Suppressor macrophage (primary cell): Measurements from ENCODE around the gene TMA7.

Source experiments
- DNase-seq, 4 experiments: peaks; one replicate each; pipeline ENCODE4 v3.0.0-alpha.2; 2020 to 2022

TMA7 gene

DNA sequence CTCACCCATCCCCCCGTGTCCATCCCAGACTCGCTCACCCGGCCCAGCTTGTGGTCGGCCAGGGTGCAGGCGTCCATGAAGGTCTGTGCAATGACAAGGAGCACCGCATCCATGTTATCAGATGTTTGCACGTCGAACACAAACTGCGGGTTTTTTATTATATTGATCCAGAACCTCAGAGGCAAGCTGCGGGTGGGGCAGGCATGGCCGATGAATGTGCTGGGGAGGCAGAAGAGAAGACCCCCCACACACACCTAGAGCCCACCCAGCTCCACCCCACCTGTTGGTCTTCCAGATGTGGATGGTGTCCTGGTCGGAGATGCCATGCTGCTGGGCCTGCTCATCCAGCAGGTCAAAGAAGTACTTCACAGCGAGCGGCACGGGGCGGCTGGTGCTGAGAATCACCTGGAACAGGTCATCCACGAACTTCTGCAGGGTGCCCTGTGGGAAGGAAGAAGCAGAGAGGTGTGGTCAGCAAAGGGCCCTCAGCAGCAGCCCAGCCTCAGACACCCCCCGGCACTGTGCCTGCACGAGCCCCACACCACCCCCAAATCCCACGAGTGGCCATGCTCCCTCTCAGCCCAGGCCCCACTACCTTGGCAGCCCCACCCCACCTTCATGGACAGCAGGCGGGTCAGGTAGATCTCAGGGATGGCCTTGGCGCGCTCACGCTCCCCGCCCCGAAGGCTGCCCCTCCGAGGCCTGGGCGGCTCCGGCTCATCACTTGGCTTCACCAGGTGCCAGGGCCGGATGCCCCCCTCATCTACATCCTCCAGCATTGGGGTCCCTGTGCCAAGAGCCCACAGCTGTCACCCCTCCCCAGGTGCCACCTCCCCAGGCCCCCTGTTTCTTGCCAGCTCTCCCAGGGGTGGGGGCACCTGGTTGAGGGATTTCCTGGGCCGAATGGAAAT, 30.5 kb upstream of the TMA7 start:
- no peak for DNase-seq

- no peak for DNase-seq
Measured at GRCh38 chr3:48410205-48411040, 29.6 kb upstream of the TMA7 start.

DNA sequence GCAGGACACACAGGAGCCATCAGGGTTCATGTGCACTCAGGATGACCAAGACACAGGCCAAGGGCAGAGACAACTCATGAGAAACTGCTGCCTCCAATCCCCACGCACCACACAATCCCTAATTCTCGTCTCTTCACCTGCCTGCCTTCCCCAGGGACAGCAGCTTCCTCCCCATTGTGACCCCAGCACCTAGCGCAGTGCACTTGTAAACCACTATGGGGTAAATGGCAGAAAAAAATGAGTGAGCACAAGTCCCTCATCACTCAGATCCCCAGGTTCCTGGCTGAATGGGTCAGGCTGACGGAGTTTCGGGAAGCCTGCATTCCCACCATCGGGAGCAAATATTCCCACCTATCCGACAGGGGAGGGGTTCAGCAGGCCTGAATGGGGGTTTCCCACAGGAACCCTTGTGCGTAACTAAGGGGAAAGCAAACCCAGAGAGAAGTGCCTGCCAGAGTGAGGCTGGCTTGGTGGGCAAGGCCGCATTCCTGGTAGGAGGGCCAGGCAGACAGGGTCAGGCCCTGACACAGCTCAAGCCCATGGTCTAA, 28.9 kb upstream of the TMA7 start:
- DNase-seq, result no peak

DNA sequence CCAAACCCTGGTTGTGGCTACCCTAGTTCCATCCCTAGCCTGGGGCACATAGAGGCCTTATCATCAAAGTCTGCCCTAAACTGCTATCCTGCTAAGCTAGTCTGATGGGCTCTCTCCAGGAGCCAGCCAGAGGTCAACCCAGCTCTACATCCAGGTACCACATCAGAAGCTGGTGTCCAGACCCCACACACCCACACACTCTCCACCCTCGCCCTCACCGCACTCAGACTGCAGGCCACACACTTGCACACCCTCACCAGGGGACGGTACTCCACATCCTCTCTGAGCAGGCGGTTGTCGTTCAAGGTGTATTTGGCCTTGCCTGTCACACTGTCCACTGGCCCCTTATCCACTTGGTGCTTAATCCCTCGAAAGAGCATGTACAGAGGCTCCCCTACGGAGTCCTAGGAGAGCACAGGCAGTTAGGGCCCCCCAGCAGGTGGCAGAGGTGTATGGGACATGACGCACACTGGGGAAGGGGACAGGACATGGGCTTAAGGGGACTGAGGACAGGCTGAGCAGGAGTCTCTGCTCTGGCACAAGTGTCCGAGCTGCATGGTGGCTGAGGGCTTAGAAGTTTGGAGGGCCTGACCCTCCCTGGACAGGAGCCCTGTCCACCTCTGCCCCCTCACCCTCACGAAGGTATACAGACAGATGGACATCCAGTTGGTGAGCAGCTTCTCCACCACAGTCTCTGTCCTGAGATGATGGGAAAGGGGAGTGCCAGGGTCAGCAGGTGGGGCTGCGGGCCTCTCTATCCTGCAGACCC, 28.3 kb upstream of the TMA7 start:
- DNase-seq, result no peak

GRCh38 chr3:48412375-48413001, 27.6 kb upstream of the TMA7 start:
- DNase-seq, result no peak

DNA sequence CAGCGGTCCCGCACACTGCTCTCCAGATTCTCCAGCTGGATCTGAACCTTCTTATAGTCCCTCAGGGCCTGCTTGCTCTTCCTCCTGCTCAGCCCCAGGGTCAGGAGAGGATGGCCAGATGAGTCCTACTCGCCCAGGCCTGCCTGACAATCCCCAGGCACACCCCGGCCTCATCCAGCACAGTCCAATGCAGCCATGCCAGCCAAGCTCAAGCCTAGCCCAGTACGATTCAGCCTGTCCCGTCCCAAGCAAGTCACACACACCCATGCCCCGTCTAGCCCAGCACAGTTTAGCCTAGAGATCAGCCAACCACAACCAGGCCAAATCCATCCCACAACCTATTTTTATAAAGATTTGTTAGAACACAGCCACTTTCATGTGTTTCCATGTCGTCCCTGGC, 27.0 kb upstream of the TMA7 start:
- no peak for DNase-seq

- DNase-seq, result no peak
Measured at GRCh38 chr3:48413611-48414010, 26.4 kb upstream of the TMA7 start.

- DNase-seq, result no peak
Measured at GRCh38 chr3:48414376-48415250, 25.4 kb upstream of the TMA7 start.

DNA sequence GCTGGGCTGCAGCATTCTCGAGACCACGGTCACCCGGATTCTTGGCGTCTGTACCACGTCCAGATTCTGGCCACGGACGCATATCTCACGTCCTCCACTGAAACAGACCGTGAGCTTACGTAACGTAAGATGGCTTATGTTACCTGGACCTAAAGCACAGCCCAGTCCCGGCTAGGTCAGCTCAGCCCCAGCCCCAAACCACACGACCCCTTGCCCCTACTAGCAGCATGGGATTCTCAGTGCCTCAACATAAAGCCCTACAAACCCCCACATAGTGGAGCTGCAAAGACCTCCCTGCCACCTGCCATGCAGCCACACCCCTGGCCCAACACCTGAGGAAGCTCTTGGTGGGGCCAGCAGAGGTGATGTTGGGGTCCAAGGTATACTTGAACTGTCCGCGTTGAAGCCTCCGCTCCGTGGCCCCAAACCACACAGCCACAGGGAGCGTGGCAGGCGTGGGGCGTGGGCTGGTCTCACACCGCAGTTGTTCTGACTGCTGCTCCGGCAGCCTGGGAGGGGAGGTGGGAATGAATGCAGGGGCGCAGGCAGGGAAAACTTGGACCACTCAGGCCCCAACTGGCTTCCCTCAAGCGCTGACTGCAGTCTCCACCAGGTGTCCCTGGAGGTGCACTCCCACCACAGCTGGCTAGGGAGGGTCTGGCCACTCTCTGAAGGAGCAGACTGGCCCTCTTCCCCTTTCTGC, 24.7 kb upstream of the TMA7 start:
- no peak for DNase-seq

DNA sequence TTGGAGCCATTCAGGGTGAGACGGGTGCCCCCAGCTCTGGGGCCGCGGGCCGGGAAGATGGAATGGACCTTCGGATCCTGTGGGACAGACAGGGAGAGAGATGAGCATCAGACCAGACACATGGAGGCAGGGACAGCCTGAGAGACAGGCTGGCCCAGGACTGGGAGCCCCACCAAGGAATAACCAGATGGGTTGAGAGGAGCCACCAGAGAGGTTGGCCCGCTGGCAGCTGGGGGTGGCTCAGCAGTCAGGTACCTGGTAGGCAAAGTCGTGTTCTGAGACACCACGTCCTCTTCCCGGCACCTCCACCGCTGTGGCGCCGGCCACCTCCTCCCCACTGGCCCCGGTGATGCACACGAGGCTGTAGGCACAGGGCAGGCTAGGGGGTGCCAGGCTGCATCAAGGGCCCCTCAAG, 24.0 kb upstream of the TMA7 start:
- no peak for DNase-seq

DNA sequence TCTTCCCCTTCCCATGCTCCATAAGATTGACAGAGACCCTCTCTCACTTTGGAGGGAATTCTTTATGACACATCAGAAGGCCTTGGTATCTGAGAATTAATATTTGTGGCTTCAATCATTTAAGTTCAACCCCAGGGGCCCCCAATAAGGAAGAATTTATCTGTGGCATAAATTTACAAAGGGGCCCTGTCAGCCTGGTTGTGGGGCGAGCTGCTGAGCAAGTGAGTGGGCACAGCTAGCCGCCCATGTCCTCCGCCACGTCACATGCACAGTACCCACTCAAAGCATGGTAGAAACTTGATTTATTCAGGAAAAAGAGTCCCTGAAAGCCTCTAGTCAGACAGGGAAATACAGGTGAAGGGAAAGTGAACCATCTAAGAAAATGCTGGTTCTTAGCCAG, 23.5 kb upstream of the TMA7 start:
- no peak for DNase-seq

DNA sequence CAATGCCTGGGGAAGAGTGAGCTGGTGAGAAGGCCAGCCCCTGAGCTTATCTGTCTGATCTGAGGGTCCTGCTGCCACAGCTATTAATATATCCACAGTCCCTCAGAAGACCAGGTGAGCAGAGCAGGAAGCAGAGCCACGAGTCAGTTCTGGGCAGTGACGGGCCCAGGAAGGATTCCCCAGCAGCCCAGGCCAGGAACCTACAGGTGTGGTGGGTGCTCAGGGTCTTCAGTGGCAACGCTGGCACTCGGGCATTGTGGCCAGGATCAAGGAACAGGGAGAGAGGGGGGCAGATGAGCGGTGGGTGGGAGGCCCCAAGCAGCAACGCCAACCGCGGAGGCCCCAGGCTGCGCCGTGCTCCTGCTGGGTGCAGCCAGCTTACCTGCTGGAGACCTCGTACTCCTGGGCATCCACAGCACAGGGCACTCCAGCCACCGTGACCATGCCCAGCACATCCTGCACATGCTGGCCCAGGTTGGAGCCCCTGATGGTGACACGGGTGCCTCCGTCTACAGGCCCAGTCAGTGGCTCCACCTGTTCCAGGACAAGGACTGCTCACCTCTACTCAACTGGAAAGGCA, 22.4 kb upstream of the TMA7 start:
- no peak for DNase-seq

DNA sequence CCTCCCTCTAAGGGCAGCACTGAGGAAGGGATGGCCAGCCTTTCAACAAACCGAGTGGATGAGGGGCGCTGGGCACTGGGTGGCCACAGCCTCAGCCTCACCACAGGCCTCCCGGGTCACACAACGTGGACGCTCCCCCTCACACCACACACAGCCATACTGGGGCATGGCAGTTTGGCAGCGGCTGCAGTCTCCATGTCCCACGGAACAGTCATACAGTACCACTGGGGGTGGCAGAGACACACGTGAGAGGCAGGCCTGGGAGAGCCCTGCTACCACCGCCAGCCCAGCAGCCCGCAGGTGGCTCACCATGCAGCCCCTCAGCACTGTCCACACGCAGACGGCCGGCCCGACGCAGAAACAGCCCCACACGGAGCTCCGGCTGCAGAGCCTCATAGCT, 21.9 kb upstream of the TMA7 start:
- DNase-seq, result no peak

DNA sequence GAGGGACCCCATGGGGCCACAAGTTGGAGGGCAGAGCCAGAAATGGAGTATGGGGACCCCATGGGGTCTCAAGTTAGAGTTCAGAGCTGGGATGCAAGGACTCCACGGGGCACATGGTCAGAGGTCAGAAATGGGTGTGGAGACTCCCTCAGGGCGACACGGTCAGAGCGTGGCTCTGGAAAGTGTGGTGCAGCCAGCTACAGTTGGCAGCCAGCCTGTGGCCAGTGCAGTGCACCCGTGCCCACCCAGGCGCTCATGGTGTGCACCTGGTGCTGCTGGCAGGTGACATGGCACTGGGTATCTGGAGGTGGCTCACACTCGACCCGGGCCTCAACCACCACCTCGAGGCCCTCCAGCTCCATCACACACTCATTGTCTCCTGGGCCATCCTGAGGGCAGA, 21.4 kb upstream of the TMA7 start:
- DNase-seq, result no peak

GRCh38 chr3:48419149-48419548, 20.9 kb upstream of the TMA7 start:
- DNase-seq, result no peak

GRCh38 chr3:48419597-48419996, 20.5 kb upstream of the TMA7 start:
- no peak for DNase-seq

DNA sequence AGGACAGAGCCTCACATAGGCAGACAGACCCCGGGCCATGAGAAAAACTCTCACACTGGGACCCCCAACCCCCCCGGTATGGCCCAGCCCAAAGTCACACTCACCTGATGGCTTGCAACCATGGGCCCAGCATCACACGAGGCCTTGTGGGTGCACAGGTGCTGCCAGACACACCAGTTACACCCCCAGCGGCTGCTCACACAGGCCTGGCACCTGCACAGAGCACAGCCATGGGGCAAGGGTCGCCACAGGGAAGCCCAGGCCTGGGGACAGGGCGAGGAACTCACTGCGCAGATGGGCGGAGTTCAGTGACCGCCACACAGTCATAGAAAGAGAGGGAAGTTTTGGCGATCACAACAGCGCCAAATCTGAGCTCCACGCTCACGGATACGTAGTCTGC, 19.5 kb upstream of the TMA7 start:
- DNase-seq, result no peak

GRCh38 chr3:48422272-48422671, 17.8 kb upstream of the TMA7 start:
- no peak for DNase-seq

- no peak for DNase-seq
Measured at GRCh38 chr3:48422681-48423080, 17.4 kb upstream of the TMA7 start.

DNA sequence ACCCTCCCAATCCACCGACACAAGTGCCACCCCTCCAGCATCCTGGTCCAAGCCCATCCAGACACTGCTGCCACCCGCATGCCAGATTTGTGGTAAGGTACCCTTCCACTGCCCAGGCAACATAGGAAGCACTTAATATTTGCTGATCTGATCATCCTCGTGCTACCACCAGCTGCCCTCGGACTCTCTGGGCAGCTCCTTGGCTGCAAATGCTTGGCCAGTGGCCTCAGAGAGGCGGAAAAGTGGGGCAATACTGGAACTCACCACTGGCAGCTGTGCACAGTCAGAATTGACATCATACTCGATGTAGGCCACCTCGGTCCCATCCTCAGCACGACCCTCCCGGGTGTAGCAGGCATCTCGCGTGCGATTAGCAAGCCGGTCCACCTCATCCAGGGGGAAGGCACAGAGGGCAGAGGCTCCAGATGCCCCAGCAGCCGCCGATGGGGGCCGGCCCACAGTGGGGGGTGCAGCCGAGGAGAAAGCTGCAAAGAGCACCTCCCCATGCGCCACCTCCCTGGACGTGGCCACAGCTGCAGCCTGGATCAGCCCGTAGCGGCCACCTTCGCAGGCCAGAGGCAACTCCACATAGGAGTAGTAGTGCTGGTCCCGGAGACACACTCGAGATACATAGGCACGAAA, 16.7 kb upstream of the TMA7 start:
- no peak for DNase-seq
